AG04450 (cell line): ENCODE measurements around the gene SOWAHB. TPM values are rescaled to one million over a fixed set of nuclear protein-coding genes. Genes with fewer than 3 reads are reported as not detected.

Experiments
- CTCF ChIA-PET: fragments of 300-600, 350-600 bp; formaldehyde crosslinking; extraction: SDS; loops from one replicate; lab custom pipeline; 2022; ENCODE audit warnings: antibody characterized with exemption, inconsistent platforms; lab: Charles Lee
- POLR2A ChIA-PET: fragments of 350-600 bp; formaldehyde crosslinking; extraction: SDS; loops from one replicate; lab custom pipeline; 2021; ENCODE audit warnings: antibody characterized with exemption, inconsistent platforms; lab: Yijun Ruan, JAX
- DNase-seq: peaks from one replicate; pipeline ENCODE4 v3.0.0-alpha.2; 2011; ENCODE audit warnings: low read depth, low spot score
- H3K27ac ChIP-seq: one replicate; pipeline ENCODE4 v1.5.1; 2012; ENCODE audit warnings: low read depth, low read length, control low read depth
- H3K27me3 ChIP-seq: one replicate; pipeline ENCODE4 v1.6.0; 2012; ENCODE audit warnings: low read length; ENCODE audit not compliant: control insufficient read depth, insufficient read depth
- H3K4me3 ChIP-seq: 2 replicates; pipeline ENCODE4 v1.5.1; 2011; ENCODE audit warnings: mild to moderate bottlenecking, low read depth, low read length, control low read depth
- H3K9me3 ChIP-seq: 2 replicates; pipeline ENCODE4 v1.5.1; 2012; ENCODE audit warnings: low read length; ENCODE audit not compliant: control insufficient read depth, insufficient read depth
- polyA plus RNA-seq: library from polyadenylated mRNA; depleted of rRNA; stranded (reverse); fragments of >200 nt; gene quantifications from 2 replicates; pipeline ENCODE4 v1.2.3, GENCODE V29; 2011
- TF ChIP-seq, protein P1 (sequence below): IDR thresholded peaks from 2 replicates; pipeline ENCODE4 v1.5.1; 2011; ENCODE audit warnings: low read depth, low read length, control low read depth, inconsistent platforms

Gene SOWAHB
- polyA plus RNA-seq, 1 experiment: not detected

GRCh38 chr4:76886848-76887441, 11.0 kb downstream of the SOWAHB start:
- Histone ChIP-seq H3K4me3 (no peak overlapping the region), H3K27ac (no peak overlapping the region), H3K9me3 (no peaks in the 10 kb centered on the region), H3K27me3 (no peaks in the 10 kb centered on the region)
- ChIA-PET CTCF (no interaction called here), POLR2A (no interaction called here)
- DNase-seq: no peak
- TF ChIP-seq, protein P1, sequence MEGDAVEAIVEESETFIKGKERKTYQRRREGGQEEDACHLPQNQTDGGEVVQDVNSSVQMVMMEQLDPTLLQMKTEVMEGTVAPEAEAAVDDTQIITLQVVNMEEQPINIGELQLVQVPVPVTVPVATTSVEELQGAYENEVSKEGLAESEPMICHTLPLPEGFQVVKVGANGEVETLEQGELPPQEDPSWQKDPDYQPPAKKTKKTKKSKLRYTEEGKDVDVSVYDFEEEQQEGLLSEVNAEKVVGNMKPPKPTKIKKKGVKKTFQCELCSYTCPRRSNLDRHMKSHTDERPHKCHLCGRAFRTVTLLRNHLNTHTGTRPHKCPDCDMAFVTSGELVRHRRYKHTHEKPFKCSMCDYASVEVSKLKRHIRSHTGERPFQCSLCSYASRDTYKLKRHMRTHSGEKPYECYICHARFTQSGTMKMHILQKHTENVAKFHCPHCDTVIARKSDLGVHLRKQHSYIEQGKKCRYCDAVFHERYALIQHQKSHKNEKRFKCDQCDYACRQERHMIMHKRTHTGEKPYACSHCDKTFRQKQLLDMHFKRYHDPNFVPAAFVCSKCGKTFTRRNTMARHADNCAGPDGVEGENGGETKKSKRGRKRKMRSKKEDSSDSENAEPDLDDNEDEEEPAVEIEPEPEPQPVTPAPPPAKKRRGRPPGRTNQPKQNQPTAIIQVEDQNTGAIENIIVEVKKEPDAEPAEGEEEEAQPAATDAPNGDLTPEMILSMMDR: no peak

- Histone ChIP-seq H3K9me3 (no peaks in the 10 kb centered on the region), H3K27me3 (no peaks in the 10 kb centered on the region), H3K4me3 (no peak overlapping the region), H3K27ac (no peak overlapping the region)
- ChIA-PET CTCF (no interaction called here), POLR2A (interaction anchor here (0.6 kb wide), 1 partner anchor 60 kb away, joined by 7 read pairs; no protein-coding TSS in a partner anchor)
- no peak for DNase-seq
- TF ChIP-seq, protein P1: no peak
These were observed 11.7 kb downstream of the SOWAHB start for GRCh38 chr4:76886214-76886613.

DNA sequence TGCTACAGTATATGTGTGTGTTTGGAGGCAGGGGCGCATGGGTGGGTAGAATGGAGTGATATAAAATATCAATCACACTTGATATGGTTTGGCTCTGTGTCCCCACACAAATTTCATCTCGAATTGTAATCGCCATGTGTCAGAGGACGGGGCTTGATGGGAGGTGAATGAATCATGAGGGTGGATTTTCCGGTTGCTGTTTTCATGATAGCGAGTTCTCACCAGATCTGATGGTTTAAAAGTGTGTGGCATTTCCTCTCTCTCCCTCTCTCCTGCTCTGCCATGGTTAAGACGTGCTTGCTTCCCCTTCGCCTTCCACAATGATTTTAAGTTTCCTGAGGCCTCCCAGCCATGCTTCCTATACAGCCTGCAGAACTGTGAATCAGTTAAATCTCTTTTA, 14.8 kb downstream of the SOWAHB start:
- no peak overlapping the region for H3K27ac ChIP-seq
- ChIA-PET CTCF (no interaction called here), POLR2A (no interaction called here)

DNA sequence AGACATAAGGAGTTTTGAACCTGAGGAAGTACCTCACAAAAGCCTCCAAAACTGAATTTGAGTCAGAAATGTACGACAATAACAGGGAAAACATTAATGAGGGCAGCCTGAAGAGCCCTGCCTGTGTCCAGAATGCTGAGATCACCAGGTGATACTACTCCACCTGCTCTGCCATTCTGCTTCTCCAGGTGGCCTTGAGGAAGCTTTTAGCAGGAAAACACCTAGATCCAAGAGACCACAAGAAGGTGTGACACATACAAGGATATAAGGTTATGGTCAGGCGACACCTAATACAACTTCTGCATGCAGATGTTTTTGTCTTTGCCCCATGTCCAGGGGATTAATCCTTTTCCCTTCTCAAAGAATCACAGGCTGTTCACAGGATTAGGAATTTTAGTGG, 15.3 kb downstream of the SOWAHB start:
- Histone ChIP-seq H3K4me3 (no peak overlapping the region), H3K27me3 (no peaks in the 10 kb centered on the region), H3K27ac (no peak overlapping the region), H3K9me3 (no peaks in the 10 kb centered on the region)
- DNase-seq: no peak
- TF ChIP-seq, protein P1: no peak
- ChIA-PET POLR2A (no interaction called here), CTCF (no interaction called here)

More for the DNA sequence above, 14.8 kb downstream of the SOWAHB start:
- TF ChIP-seq, protein P1: no peak
- H3K27me3 ChIP-seq: no peaks in the 10 kb centered on the region
- no peak overlapping the region for H3K4me3 ChIP-seq
- no peak for DNase-seq
- no peaks in the 10 kb centered on the region for H3K9me3 ChIP-seq

GRCh38 chr4:76881375-76881774, 16.6 kb downstream of the SOWAHB start:
- no peak overlapping the region for H3K4me3 ChIP-seq
- ChIA-PET POLR2A (no interaction called here), CTCF (no interaction called here)
- no peak overlapping the region for H3K27ac ChIP-seq
- TF ChIP-seq, protein P1: no peak
- no peak for DNase-seq
- no peaks in the 10 kb centered on the region for H3K9me3 ChIP-seq
- no peaks in the 10 kb centered on the region for H3K27me3 ChIP-seq
